Measurements from ENCODE around the gene CLASP1.
A peak's percentile ranks its signal among the peaks of the same experiment; 100 is the strongest.
"Not testable (repeated sequence)": the region's sequence is repeated elsewhere in the genome, so short reads cannot be mapped to it uniquely, and the experiment has no call there.

CLASP1 gene

DNA sequence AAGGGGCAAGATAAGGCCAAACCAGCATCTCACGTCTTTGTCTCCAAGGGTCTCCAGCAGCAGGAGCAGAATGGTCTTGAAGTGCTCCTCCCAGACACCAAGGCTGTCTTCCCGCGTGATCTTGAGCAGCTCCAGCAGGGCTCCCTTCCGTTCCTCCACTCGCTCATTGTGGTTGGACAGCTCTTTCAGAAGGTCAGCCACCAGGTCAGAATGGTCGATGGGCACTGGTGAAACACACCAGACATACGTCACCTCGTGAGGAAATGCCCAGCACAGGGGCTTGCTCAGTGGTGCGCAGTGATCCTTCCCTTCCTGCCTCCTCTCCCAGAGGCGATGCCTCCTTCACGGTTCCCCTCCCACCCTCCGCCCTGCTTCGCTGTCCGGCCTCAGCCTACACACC lies 284.2 kb downstream of the CLASP1 start:
- DNase-seq, result no peak

DNA sequence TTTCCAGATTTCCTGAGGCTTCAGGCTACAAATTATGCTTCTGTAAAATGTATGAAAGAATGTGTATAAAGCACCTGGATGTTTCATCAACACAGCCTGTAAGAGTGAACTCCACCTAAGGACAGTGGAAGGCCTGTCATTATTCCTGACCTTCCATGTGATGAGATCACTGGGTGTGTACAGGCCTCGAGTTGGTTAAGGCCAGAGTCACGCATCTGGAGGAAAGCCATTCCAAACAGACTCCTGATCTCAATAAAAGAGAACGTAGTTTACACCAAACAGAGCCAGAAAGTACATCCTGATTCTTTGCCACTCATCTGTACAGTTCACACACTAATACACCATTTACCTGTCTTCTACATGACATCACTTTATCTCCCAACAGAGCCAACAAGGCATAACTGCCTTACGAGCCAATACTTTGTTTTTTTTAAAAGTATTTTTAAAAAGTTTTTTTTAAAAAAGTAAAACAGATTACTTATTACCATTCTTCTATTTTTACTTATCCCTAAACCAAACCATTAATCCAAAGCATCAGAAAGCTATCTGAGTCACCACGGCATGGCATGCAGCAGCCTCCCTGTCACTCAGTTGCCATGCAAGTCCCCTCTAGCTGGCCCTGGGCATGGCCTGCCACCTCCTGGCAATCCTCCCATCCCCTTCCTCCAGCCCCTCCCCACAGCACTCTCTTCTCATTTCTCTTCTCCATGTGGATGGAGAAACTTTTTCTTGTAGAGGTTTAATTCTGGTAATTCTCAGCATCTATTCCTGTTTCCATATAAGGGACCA lies 285.4 kb downstream of the CLASP1 start:
- no peak for DNase-seq

DNA sequence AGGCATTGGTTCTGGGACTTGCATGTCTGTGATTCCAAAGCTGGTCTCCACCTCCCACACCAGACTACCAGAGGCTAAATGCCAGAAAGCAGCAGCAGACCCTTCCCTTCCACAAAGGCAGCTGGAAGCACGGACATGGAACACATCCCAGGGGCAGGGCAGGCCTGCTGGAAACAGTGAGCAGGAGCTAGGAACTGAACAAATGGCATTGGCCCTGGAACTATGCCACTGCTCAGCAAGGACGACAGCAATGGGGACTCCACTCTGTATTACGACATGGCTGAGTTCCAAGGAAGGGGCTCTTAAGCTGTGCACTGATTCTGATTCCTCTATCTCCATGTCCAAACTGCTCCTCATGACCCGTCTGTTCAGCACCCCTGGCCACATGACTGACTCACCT lies 286.5 kb downstream of the CLASP1 start:
- no peak for DNase-seq

DNA sequence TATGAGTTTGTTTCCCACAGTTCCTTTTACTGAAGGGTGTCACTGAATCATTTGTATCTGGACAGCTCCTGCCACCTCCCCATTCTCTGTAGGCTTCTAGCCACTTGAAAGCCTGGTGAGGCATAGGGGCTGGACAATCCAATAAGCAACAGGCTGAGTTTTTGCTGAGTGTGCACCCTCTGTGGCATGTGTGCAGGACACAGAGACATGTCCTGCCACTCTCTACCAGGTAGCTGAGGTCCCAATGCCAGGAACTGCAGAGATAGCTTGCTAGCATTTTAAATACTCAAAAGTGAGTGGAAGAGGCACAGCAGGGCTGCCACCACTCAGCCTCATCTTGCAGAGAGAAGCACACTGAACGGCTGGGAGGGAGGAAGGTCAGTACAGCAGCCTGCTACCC lies 287.0 kb downstream of the CLASP1 start:
- DNase-seq, result no peak

DNA sequence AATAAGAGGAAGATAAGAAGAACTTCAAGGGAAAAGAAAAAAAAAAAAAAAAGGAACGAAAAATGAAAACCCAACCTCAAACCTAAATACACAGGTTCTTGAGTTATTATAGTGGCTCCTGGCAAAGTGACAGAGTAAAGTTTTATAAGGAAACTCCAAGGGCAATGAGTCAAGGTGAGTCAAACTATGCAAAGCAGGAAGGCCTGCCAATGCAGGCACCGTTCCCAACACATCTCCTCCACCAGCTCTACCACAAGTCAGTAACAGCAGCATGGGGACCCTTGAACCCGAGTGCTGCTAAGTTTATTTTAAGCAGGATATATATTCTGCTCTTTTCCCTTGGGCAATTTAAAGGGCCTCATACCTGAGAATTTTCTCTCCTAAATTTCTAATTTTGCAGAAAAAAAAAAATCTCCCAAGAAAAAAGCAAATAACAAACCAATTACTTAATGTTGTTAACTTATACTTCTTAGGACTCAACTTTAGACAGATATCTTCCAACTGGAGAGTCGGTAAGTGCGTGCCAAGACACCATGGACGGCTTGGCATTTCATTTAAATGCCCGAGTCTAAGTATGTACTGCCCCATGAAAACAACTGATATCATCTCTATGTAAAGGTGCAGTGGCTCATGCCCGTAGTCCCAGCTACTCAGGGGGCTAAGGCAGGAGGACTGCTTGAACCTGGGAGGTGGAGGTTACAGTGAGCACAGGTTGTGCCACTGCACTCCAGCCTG lies 288.5 kb downstream of the CLASP1 start:
- DNase-seq, result no peak

DNA sequence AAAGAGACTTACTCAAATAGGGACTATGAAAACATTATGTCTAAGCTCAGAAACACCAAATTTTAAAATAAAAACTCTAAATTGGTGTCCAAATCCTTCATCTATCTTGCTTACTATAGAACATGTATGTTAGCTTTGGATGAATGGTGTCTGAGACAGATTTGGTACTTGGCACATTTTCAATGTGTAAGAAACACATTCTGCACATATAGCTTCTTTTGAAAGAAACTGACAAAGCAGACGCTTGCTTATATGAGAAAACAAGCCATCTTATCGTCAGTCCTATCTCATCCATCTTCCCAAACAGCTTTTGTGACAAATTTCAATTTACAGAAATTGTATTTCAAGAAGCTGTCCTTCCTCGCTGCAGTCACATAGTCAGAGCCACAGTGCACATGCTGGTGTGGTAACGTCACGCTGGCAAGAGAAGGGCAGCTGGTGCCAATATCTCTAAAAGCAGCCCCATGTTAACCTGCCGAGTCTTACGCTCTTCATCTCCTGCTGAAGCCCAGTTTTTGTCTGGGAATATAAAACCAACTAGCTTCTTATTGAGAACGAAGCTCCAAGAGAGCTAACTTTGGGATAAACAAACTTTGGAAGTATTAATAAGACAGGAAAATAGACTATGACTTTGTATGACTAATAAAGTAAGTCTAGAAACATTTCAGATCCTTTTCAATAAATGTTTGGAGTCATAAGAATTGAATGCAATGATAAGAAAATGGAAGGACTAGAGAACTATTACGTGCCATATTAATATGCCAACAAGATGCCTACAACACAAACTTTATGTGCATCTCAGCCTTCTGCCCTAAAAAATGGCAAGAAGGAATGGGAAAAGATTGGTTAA lies 289.3 kb downstream of the CLASP1 start:
- no peak for DNase-seq

DNA sequence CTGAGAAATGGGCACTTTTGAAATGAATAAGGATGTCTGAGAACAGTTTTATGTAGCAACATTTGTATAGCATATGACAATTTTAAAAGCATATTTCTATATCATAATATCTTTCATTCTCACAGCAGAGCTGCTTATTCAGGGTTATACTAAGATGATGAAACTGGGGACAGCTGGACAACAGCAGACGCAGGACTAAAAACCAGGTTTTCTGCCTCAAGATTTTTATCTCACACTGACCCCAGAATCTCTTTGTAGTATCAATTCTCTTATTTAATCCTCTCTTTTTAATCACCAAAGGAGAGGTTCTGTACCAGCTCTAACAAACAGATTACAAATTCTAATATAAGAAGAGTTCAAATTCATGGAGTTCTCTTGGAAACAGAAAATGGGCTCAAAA lies 290.1 kb downstream of the CLASP1 start:
- no peak for DNase-seq

DNA sequence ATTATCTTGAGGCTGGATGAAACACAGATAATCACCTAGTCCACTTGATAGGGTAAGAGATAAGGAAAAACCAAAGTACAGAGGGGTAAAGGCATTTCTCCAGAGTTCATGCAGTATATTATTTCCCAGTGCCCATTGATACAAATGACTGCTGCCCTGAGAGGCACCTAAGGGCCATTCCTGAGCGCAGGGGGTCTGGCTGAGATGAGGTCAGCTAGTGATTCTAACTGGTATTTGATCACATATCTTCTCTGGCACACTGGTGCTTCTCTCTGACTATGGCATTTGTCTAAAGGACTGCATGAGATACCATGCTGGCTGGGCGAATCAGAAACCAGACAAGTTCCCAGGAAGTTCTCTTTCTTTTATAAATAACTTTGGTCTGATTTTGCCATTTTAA lies 291.0 kb downstream of the CLASP1 start:
- no peak for DNase-seq

DNA sequence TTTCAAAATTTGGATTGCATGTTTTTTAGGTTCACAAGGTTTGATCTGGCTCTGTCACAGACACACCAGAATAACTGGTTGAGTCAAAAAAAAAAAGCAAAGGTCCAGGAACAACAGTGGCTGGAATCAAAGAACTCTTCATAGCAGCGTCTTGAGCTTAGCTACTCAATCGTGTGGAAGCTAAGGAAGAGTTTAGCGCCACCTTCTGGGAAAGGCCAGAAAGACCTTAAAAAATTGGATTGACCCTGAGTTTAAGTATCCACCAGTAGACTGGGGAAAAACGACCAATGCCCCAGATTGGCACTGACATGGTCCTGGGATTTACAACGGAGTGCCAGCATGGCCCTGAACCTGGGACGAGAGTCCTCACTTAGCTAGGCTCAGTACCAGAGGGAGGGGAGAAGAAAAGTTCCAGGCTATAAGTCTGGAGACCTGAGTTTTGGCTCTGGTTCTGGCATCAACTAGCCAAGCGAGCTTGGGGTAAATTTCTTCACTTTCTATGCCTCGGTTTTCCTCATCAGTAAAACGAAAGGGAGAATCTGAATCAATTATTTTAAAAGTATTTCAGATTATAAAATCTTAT lies 293.1 kb downstream of the CLASP1 start:
- peak; percentile 55 for DNase-seq

DNA sequence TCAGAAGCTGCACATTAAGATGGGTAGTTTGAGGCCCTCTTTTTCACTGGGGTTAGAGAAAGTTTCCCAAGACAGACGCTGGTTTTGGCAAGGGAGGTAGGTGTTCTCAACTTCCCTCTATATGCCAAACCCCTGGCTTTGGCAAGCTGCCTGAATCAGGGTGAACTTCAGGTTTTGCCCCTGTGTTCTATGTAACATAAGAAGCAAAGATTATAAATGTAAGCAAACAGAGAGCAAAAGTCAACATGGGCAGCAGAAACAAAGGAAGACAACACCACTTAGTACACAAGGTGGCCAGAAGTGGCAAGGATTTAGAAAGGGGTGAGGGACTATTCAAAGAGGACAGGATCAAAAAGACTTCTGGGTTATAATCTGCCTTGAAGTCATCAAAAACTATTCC lies 293.8 kb downstream of the CLASP1 start:
- DNase-seq, result no peak

DNA sequence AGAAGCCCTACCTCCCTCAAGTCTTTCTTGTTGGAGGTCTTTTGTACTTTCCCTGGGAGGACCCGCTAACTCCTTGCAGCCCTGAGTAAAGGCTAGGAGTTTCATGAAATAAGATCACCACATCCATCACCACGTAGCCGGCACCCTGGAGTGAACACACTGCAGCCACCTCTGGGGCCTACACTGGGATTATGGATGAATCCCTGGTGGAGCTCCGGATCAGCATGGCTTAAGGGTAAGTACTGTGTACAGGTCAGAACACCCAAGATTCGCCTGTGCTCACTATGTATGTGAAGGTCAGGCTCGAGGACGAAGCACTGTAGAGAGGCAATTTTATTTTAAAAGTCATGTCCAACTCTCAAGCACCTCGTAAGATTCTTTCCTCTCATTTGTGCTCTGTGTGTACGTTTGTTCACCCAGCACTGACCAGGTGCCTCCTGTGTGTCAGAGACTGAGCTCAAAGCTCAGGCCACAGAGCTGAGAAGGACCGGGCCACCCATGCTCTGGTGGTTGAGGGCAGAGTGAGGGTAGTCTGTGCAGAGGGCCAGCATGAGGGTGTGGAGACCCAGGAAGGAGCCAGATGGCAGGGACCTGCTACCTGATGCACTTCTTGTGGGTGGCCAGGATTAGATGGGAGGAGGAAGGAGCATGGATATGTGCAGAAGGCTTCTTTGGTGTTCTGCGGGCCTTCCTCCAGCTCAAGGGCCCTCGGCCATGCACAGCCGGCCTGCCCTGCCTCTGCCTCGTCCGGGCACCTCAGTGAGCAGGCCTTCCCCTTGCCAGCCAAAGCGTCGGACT lies 297.5 kb downstream of the CLASP1 start:
- DNase-seq, result no peak

DNA sequence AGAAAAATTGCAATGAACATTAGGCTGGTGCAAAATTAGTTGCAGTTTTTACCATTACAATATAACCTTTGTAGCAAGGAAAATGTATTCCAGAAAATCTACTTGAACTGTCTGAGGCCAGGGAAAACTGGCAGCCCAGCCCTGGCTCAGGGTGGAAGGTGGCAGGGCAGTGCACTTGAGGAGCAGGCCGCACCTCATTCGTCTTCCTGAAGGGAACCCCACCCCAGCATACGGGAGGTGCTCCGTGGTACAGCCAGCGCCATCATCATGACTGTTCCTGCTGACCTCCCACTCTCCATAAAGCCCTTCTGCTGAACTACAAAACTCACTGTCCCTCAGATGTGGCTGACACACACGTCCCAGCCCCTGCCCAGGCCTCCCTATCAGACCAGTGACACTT lies 298.4 kb downstream of the CLASP1 start:
- no peak for DNase-seq

DNA sequence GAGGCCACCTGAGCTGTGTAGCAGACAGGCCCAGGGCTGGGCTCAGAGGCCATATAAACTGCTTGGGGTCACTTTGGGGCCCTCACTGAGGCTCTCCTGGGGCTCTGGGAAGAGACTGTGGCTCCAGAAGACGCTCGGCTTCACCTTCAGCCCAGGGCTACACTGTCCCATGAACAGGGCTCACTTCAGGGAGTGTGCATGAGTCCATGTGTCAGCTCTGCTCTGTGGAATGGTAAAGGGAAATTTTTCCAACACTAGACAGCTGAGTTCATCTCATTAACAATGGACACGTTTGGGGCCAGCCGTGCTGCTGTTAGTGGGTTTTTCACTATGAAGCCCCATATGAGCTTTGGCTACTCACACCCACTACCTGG lies 298.9 kb downstream of the CLASP1 start:
- DNase-seq, result no peak

DNA sequence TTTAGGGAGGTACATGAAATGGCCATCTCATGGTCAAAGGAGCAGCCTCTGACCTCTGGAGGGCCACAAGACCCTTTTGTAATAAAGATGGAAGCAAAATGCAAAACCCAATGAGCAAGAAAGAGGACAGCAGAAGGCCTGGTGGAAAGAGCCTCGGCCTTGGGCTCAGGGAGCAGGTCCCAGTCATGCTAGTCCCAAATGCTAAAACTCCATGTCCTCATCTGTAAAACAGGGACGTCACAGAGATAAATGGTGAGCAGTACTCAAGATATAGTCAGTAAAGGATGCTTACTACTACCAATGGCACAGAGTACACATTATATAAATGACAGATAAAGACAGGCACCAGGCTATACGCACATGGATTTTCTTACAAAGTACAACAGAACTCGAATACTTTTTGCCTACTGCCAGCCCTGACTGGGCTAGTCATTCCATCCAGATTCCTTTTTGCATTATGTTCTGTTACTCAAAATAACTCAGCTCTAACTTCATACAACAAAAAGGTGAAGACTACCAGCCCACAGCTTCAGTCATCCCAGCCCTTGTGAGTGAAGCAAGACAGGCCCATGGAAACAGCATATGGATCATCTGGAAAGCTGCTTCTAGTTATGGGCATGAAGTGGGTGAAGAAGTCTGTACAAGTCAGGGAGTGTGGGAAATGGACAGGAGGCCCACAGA lies 299.4 kb downstream of the CLASP1 start:
- no peak for DNase-seq

DNA sequence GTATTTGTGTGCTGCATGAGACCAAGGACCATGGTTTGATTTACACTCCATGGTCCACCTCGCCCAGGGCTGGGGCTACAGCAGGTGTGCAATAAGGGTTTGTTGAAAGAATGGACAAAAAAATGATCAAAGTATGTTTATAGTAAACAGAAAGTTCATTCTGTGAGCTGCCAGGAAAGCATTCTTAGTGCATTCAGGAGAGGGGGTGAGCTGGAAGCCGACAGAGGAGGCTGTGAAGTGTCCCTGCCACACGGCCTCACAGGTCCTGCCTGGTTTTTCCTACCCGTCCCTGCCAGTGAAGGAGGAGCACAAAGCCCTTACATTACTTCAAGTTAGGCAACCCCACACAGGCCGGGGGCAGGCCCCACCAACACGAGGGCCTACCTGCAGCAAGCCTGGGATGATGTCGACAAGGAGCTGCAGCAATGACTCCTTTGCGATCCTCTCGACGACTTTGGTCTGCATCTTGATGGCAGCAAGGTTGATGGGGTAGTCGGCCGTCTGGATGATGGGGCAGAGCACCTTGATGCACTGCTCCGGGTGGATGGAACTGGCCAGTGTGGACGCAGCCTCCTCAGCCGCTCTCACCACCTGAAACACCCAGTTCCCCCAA lies 301.0 kb downstream of the CLASP1 start:
- no peak for DNase-seq

DNA sequence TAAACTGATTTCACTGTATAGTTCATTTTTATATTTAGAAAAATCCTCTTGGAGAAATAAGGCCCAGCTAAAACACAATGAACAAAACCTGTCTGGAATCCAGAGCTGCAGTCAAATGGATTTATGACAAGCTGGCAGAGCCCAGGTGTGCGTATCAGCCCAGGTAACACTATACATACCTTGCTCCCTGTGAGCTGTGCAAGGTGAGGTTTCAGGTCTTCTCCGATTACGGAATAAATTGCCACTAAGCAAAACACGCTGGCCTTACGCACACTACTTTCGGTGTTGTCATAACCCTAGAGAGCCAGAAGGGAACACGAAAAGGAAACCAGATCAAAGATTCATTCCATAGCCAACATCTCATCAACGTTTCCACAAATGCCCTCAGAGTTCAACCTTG lies 302.4 kb downstream of the CLASP1 start:
- DNase-seq, result no peak

DNA sequence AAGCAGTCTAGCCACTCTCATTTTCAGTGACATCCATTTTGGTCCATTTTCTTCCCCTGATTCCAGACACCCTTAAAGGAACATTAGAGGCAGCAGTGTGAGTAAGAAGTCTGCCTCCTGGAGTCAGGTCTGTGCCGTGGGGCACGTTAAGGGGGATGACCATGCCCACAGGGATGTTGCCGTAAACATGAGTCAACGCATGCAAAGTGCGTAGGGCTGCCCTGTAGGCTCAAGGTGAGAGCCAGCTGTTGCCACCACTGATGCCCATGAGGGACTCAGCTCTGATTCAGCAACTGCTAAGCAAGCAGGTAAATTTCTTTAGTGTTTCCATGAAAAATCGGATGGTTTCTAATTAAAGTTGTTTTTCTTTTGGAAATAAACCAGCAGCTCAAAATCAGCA lies 302.9 kb downstream of the CLASP1 start:
- DNase-seq, result no peak

DNA sequence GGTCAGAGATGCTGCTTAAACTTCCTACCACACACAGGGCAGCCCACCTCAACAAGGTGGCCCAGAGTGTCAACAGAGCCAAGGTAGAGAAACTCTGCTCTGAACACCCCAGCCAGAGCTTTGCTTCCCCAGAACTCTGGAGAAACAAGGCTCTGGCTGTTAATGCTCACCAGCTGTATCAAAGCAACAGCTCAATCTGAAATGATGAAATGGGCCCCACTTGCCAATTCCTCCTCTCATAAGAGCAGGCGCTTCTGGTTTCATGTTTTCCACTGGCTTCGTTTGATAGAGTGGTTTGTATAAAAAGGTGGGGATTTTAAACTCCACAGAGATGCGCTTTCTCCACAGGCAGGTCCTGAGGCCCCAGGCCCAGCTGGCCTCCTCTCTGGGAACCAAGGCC lies 303.4 kb downstream of the CLASP1 start:
- no peak for DNase-seq

DNA sequence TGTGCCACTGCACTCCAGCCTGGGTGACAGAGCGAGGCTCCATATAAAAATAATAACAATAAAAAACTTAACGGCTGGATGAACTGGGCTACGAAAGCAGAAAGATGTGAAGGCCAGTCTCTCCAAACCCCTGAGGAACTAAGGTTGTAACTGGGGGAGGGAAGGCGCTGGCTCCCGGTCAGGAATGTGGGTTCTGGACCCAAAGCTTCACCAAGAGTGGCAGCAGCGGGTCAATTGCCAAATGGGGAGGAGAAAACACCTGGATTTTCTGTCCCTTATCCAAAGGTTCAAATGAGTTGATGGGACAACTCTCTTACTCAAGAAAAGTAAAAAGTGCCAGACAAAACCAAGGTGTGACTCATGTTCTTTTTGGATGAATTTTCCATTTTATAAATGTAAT lies 304.2 kb downstream of the CLASP1 start:
- DNase-seq, result no peak

DNA sequence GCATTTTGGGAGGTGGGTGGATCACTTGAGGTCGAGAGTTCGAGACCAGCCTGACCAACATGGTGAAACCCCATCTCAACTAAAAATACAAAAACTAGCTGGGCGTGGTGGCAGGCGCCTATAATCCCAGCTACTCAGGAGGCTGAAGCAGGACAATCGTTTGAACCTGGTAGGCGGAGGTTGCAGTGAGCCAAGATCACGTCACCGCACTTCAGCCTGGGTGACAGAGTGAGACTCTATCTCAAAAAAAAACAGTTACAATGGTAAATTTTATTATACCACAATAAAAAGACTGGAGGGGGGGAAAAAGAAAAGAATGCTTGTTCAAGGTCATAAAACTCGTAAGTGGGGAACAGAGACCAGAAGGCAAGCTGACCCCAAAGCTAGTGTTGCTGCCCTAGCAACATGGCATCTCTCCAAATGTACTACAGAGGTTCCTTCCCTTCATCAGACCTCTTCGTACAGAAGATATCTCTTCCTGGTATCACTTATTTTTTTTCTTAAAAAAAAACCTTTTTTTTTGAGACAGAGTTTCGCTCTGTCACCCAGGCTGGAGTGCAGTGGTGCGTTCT lies 305.3 kb downstream of the CLASP1 start:
- not testable (repeated sequence) for DNase-seq

DNA sequence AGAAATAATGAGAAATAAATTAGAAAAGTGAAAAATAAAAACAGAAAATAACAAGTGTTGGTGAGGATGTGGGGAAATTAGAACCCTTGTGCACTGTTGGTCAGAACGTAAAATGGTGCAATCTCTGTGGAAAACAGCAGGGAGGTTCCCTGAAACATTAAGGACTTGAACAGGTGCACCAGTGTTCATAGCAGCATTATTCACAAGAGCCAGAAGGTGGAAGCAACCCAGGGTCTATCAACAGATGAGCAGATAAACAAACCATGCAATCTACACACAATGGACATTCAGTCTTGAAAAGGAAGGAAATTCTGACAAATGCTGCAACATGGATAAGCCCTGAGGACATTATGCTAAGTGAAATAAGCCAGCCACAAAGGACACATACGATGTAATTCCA lies 306.1 kb downstream of the CLASP1 start:
- DNase-seq, result no peak

Data from activated CD4-positive, alpha-beta T cell treated with anti-CD3 and anti-CD28 coated beads, Interleukin-2, Interleukin-6, amounts not matched to agents 100 ng/mL and 50 ng/mL, durations not matched to agents 16 hours and 8 hours (primary cell).